Fibroblast of lung (primary cell): ENCODE measurements around the gene TCF12.

Source experiments
- CTCF ChIP-seq, 2 donors: IDR thresholded peaks in 1 of 2; conservative IDR thresholded peaks in 1 of 2; 1 replicate in 1 of 2; 2 replicates in 1 of 2; pipeline ENCODE4 v1.5.1; 2011 to 2012; ENCODE audit warnings: low read length in 2 of 2, control low read depth in 1 of 2, inconsistent platforms in 1 of 2, low read depth in 1 of 2, mild to moderate bottlenecking in 1 of 2
- EZH2 ChIP-seq: IDR thresholded peaks from 2 replicates; pipeline ENCODE4 v1.5.1; 2012; ENCODE audit warnings: low read length, control low read depth, mild to moderate bottlenecking; ENCODE audit errors: missing control alignments

- TF ChIP-seq CTCF (conservative IDR thresholded peaks at IDR 0.05 in 1 of 2, IDR thresholded peaks at IDR 0.05 in 1 of 2; ENCODE audit: low read depth in 1 of 2, low read length in 2 of 2) (no peak), EZH2 (no peak)
These were observed 78.5 kb downstream of the TCF12 start for GRCh38 chr15:56996746-56997470.
